ENCODE results near the gene PRPF39. TPM values are rescaled to one million over a fixed set of nuclear protein-coding genes. Genes with fewer than 3 reads are reported as not detected.

The PRPF39 gene
- polyA plus RNA-seq, 1 of the 3 experiments (the other 2 are of a cell fraction) = 14.6 TPM

GRCh38 chr14:45096218-45096617, 12.3 kb downstream of the PRPF39 start:
- no peak for DNase-seq
- Histone ChIP-seq H3K27ac (ENCODE audit: low read depth in 2 of 2, low read length in 1 of 2) (no peak overlapping the region), H3K9ac (no peak overlapping the region), H3K27me3 (ENCODE audit: insufficient read depth) (no peaks in the 10 kb centered on the region), H3K4me3 (ENCODE audit: low read depth in 2 of 2, low read length in 1 of 2) (no peak overlapping the region), H3F3A (replicated peaks; ENCODE audit: insufficient read depth) (no peaks in the 10 kb centered on the region), H3K9me3 (no peaks in the 10 kb centered on the region), H3K79me2 (ENCODE audit: insufficient read depth) (peaks cover 42% of the 10 kb centered on the region), H4K20me1 (ENCODE audit: insufficient read depth) (no peaks in the 10 kb centered on the region), H3K36me3 (replicated peaks in 1 of 2; ENCODE audit: control insufficient read depth in 1 of 2, insufficient read depth in 2 of 2, low read length in 1 of 2) (peaks cover 0 to 23% of the 10 kb centered on the region in 2 experiments), H3K9me2 (no peaks in the 10 kb centered on the region), H3K4me2 (no peak overlapping the region), H2AFZ (ENCODE audit: low read depth) (no peak overlapping the region), H3K4me1 (ENCODE audit: control insufficient read depth in 1 of 2, insufficient read depth in 2 of 2, low read depth in 1 of 2, low read length in 1 of 2) (no peaks in the 10 kb centered on the region)
- ChIA-PET CTCF (no interaction called here), POLR2A (no interaction called here)
- no peak for TF ChIP-seq GABPA (IDR thresholded peaks at IDR 0.05; ENCODE audit: low read depth)
- 90% methylated on average over 4 of the region's 4 CpGs for WGBS (ENCODE audit: low lambda C conversion rate)

- no peak overlapping the region for H3K4me3 ChIP-seq (ENCODE audit: low read depth in 2 of 2, low read length in 1 of 2)
- H2AFZ ChIP-seq (ENCODE audit: low read depth) = no peak overlapping the region
- no peak overlapping the region for H3K4me2 ChIP-seq
- no peaks in the 10 kb centered on the region for H3K4me1 ChIP-seq (ENCODE audit: control insufficient read depth in 1 of 2, insufficient read depth in 2 of 2, low read depth in 1 of 2, low read length in 1 of 2)
- no peak overlapping the region for H3K27ac ChIP-seq (ENCODE audit: low read depth in 2 of 2, low read length in 1 of 2)
- H3K9me2 ChIP-seq = no peaks in the 10 kb centered on the region
- no peaks in the 10 kb centered on the region for H3K27me3 ChIP-seq (ENCODE audit: insufficient read depth)
- CTCF ChIA-PET = no interaction called here
- no peak for DNase-seq
- H3K9me3 ChIP-seq = no peaks in the 10 kb centered on the region
- no peaks in the 10 kb centered on the region for H3F3A ChIP-seq (replicated peaks; ENCODE audit: insufficient read depth)
- H3K79me2 ChIP-seq (ENCODE audit: insufficient read depth) = peaks cover 3% of the 10 kb centered on the region; the same call in 1 of the 2 replicates
- peaks cover 20 to 36% of the 10 kb centered on the region in 2 experiments for H3K36me3 ChIP-seq (replicated peaks in 1 of 2; ENCODE audit: control insufficient read depth in 1 of 2, insufficient read depth in 2 of 2, low read length in 1 of 2)
- POLR2A ChIA-PET = no interaction called here
- no peaks in the 10 kb centered on the region for H4K20me1 ChIP-seq (ENCODE audit: insufficient read depth)
- TF ChIP-seq ZBTB33 (IDR thresholded peaks at IDR 0.05; ENCODE audit: borderline replicate concordance, low read depth) (no peak), CTCF (IDR thresholded peaks at IDR 0.05) (no peak), POLR2AphosphoS5 (IDR thresholded peaks at IDR 0.05; ENCODE audit: low read depth, low read length) (no peak), SMC3 (IDR thresholded peaks at IDR 0.05; ENCODE audit: low read depth, low read length) (no peak), ELF1 (IDR thresholded peaks at IDR 0.05) (no peak), MAX (IDR thresholded peaks at IDR 0.05; ENCODE audit: low read depth) (no peak), REST (IDR thresholded peaks at IDR 0.05; ENCODE audit: low read depth, low read length) (no peak), NFIC (IDR thresholded peaks at IDR 0.05; ENCODE audit: borderline replicate concordance) (no peak), RXRA (IDR thresholded peaks at IDR 0.05; ENCODE audit: borderline replicate concordance, low read depth) (no peak), GABPA (IDR thresholded peaks at IDR 0.05; ENCODE audit: low read depth) (no peak), RCOR1 (IDR thresholded peaks at IDR 0.05; ENCODE audit: low read length) (no peak), TAF1 (IDR thresholded peaks at IDR 0.05; ENCODE audit: borderline replicate concordance, low read depth, low read length) (no peak), FOSL2 (IDR thresholded peaks at IDR 0.05; ENCODE audit: borderline replicate concordance, low read depth) (no peak), USF1 (IDR thresholded peaks at IDR 0.05; ENCODE audit: borderline replicate concordance, low read depth) (no peak), JUND (IDR thresholded peaks at IDR 0.05) (no peak), TCF12 (IDR thresholded peaks at IDR 0.05) (no peak), GATA2 (CRISPR knock-in tag; IDR thresholded peaks at IDR 0.05) (no peak), FOXJ3 (CRISPR knock-in tag; IDR thresholded peaks at IDR 0.05) (no peak), FOXM1 (IDR thresholded peaks at IDR 0.05; ENCODE audit: low read depth) (no peak), USF2 (IDR thresholded peaks at IDR 0.05; ENCODE audit: borderline replicate concordance, low read depth, low read length) (no peak)
- H3K9ac ChIP-seq = no peak overlapping the region
These were observed 19.9 kb downstream of the PRPF39 start for GRCh38 chr14:45103806-45104205.
